ENCODE data around the gene RBMY1D. TPM values are rescaled to one million over a fixed set of nuclear protein-coding genes. Genes with fewer than 3 reads are reported as not detected.
"Not testable (repeated sequence)": the region's sequence is repeated elsewhere in the genome, so short reads cannot be mapped to it uniquely, and the experiment has no call there.

RBMY1D gene
- total RNA-seq (2014; rRNA removed; shearing (Covaris generic)) (not detected in 2 replicates), total RNA-seq (2022) (not detected in 2 replicates), Bru-seq, nascent RNA (not detected), BruChase-seq, experiment 1, labeled RNA remaining after a 6-hour chase (not detected), BruChase-seq, experiment 2, labeled RNA remaining after a 2-hour chase (not detected)
- long read RNA-seq: 0 reads

- H3K4me2 ChIP-seq (ENCODE audit: low read length); H4K20me1 ChIP-seq (ENCODE audit: insufficient read depth, low read length); DNase-seq (ENCODE audit: low spot score); H2AFZ ChIP-seq (ENCODE audit: low read length); POLR2A ChIA-PET; H3K4me3 ChIP-seq (ENCODE audit: low read depth, low read length, poor library complexity, severe bottlenecking); H3K4me1 ChIP-seq (ENCODE audit: insufficient read depth, low read length, poor library complexity, severe bottlenecking); H3K36me3 ChIP-seq (ENCODE audit: insufficient read depth, low read length); intact Hi-C loops (cut with micrococcal nuclease; ENCODE audit: unreplicated experiment); H3K79me2 ChIP-seq (ENCODE audit: insufficient read depth, low read depth, low read length); BruUV-seq (replicated peaks); CTCF ChIA-PET (ENCODE audit: unreplicated experiment); H3K27ac ChIP-seq (ENCODE audit: low read depth, low read length, poor library complexity, severe bottlenecking); H3K9me3 ChIP-seq (ENCODE audit: low read length); H3K9me2 ChIP-seq (ENCODE audit: insufficient read depth, low read length): not testable (repeated sequence)
Observed at GRCh38 chrY:21894426-21894825, at the start of gene RBMY1D. Gene RBMY1D (minus strand): TSS chrY:21894526. CDS start chrY:21892513, 2,013 bp downstream.

GRCh38 chrY:21917932-21918331, 23.6 kb upstream of the RBMY1D start, which contains the start of gene RBMY1E:
Gene RBMY1E (minus strand): TSS chrY:21918032. CDS start chrY:21916054, 1,978 bp downstream.
- POLR2A ChIA-PET; H4K20me1 ChIP-seq (ENCODE audit: insufficient read depth, low read length); BruUV-seq (replicated peaks): not testable (repeated sequence)

GRCh38 chrY:21869407-21870076, 24.8 kb downstream of the RBMY1D start:
- H3K4me2 ChIP-seq (ENCODE audit: low read length); DNase-seq (ENCODE audit: low spot score); POLR2A ChIA-PET; BruUV-seq (replicated peaks); H3K4me3 ChIP-seq (ENCODE audit: low read depth, low read length, poor library complexity, severe bottlenecking); CTCF ChIA-PET (ENCODE audit: unreplicated experiment); H3K79me2 ChIP-seq (ENCODE audit: insufficient read depth, low read depth, low read length); H2AFZ ChIP-seq (ENCODE audit: low read length); H3K4me1 ChIP-seq (ENCODE audit: insufficient read depth, low read length, poor library complexity, severe bottlenecking); H3K36me3 ChIP-seq (ENCODE audit: insufficient read depth, low read length); H3K9me2 ChIP-seq (ENCODE audit: insufficient read depth, low read length); H3K27ac ChIP-seq (ENCODE audit: low read depth, low read length, poor library complexity, severe bottlenecking); H3K9me3 ChIP-seq (ENCODE audit: low read length); H4K20me1 ChIP-seq (ENCODE audit: insufficient read depth, low read length); intact Hi-C loops (cut with micrococcal nuclease; ENCODE audit: unreplicated experiment): not testable (repeated sequence)

More at GRCh38 chrY:21917932-21918331, 23.6 kb upstream of the RBMY1D start, which contains the start of gene RBMY1E:
- H3K9me3 ChIP-seq (ENCODE audit: low read length); intact Hi-C loops (cut with micrococcal nuclease; ENCODE audit: unreplicated experiment); H3K27ac ChIP-seq (ENCODE audit: low read depth, low read length, poor library complexity, severe bottlenecking); CTCF ChIA-PET (ENCODE audit: unreplicated experiment); DNase-seq (ENCODE audit: low spot score); H3K4me3 ChIP-seq (ENCODE audit: low read depth, low read length, poor library complexity, severe bottlenecking); H3K36me3 ChIP-seq (ENCODE audit: insufficient read depth, low read length); H3K4me2 ChIP-seq (ENCODE audit: low read length); H3K79me2 ChIP-seq (ENCODE audit: insufficient read depth, low read depth, low read length); H3K4me1 ChIP-seq (ENCODE audit: insufficient read depth, low read length, poor library complexity, severe bottlenecking); H3K9me2 ChIP-seq (ENCODE audit: insufficient read depth, low read length); H2AFZ ChIP-seq (ENCODE audit: low read length): not testable (repeated sequence)

GRCh38 chrY:21845481-21845880, 48.8 kb downstream of the RBMY1D start:
- H3K4me3 ChIP-seq (ENCODE audit: low read depth, low read length, poor library complexity, severe bottlenecking): no peak overlapping the region
- no peaks in the 10 kb centered on the region for H3K79me2 ChIP-seq (ENCODE audit: insufficient read depth, low read depth, low read length)
- ChIA-PET CTCF (ENCODE audit: unreplicated experiment) (no interaction called here), POLR2A (no interaction called here)
- no peak for DNase-seq (ENCODE audit: low spot score)
- no peak for TF ChIP-seq EZH2phosphoT487 (IDR thresholded peaks at IDR 0.05; ENCODE audit: borderline replicate concordance, low read depth, low read length)
- TF ChIP-seq CTCF (conservative IDR thresholded peaks at IDR 0.05; ENCODE audit: low read length): no peak
- intact Hi-C loops (cut with micrococcal nuclease; ENCODE audit: unreplicated experiment): no loop called here
- no peak overlapping the region for H3K4me2 ChIP-seq (ENCODE audit: low read length)
- no TSS peak for BruUV-seq (replicated peaks)
- no peaks in the 10 kb centered on the region for H3K36me3 ChIP-seq (ENCODE audit: insufficient read depth, low read length)
- no peaks in the 10 kb centered on the region for H3K9me2 ChIP-seq (ENCODE audit: insufficient read depth, low read length)
- H3K27ac ChIP-seq (ENCODE audit: low read depth, low read length, poor library complexity, severe bottlenecking): no peak overlapping the region
- no peaks in the 10 kb centered on the region for H3K4me1 ChIP-seq (ENCODE audit: insufficient read depth, low read length, poor library complexity, severe bottlenecking)
- H2AFZ ChIP-seq (ENCODE audit: low read length): no peak overlapping the region
- H4K20me1 ChIP-seq (ENCODE audit: insufficient read depth, low read length): no peaks in the 10 kb centered on the region
- no peaks in the 10 kb centered on the region for H3K9me3 ChIP-seq (ENCODE audit: low read length)

All from OCI-LY7 (cell line).